ENCODE results near the gene SVBP.

Gene SVBP

GRCh38 chr1:42845193-42845592 is 28.0 kb upstream of the SVBP start:
- no peak for DNase-seq
- intact Hi-C loops (cut with DNase I) = loop anchor here (10.0 kb wide), 1 partner anchor 80 kb away; the partner anchor contains the start of genes C1orf50 and P3H1

- DNase-seq = peak in 1 of 42 donors; percentile 60
- intact Hi-C loops (cut with DNase I) = loop anchor here (10.0 kb wide), 1 partner anchor 80 kb away; the partner anchor contains the start of genes C1orf50 and P3H1
Measured at GRCh38 chr1:42844592-42845140, 27.5 kb upstream of the SVBP start.

GRCh38 chr1:42841440-42842147 is 24.4 kb upstream of the SVBP start:
- intact Hi-C loops (cut with DNase I) = loop anchor here (10.0 kb wide), 1 partner anchor 77 kb away; the partner anchor contains the start of genes C1orf50 and P3H1
- DNase-seq = no peak

GRCh38 chr1:42841010-42841409 is 23.8 kb upstream of the SVBP start:
- DNase-seq = no peak
- intact Hi-C loops (cut with DNase I) = loop anchor here (10.0 kb wide), 1 partner anchor 76 kb away; the partner anchor contains the start of genes C1orf50 and P3H1

DNA sequence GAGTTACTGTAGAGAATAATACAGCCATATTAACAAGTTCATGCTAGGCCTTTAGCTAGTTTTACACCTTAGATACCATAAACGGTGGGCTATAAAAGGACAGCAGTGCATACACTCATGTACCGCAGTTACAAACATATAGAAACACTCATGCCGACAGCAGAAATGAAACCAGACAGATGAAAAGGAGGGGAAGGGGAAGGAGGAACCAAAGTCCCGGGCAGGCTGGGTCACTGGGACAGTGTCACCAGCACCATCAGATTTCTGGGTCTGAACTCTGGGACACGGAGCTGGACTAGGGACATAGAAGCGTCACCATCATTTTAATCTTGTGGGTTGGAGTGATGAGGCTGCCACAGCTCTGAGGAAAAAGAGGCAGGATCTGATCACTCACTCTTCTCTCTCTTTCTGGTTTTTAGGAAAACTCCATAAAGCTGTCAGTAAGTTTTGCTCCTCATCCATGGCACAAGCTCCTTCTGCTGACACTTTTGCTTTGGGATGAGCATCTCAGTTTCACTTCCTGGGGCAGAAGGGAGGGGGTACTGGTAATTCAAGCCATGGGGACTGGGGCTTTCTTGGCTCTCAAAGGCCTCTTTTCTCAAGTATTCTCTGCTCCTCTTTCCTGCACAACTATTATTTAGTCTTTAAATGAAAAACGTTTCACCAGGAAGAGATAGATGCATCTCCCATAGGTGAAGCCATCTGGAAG is 21.4 kb upstream of the SVBP start:
- DNase-seq = peak in 9 of 42 donors; percentile 13 to 46 (median 25)
- intact Hi-C loops (cut with DNase I) = no loop called here

DNA sequence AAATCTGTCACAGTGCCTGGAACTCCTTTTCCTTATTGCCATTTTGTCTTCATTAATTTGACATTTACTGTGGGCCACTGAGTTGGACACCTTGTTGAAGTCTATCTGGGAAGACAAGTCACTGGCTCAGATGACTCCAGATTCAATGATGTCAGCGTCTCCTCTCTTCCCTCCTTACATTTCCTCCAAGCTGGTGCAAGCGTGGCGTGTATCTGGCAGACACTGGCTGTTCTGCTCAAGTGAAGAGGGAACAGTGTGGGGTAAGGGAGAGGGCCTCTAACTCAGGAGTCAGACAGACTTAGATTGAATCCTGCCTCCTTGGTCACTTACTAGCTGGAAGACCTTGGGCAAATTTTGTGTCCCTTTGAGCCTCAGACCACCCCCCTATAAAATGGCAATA is 20.5 kb upstream of the SVBP start:
- intact Hi-C loops (cut with DNase I) = no loop called here
- no peak for DNase-seq

DNA sequence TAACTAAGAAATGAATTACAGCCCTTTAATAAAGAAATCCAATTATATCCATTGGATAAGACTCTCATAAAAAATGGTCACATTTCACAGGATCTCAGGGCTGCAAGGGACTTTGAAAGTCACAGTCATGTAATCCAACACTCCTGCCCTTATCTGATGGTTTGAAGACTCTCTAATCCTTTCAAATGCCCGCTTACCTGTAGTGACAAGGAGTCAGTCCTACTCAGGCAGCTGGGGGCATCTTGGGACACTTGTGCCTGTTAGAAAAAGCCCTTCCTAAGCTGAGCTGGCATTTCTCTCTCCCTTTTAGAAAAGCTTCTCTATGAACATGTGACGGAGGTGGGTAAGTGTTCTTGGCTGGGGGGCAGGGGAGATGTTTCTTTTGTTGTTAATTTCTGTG is 18.2 kb upstream of the SVBP start:
- no peak for DNase-seq
- intact Hi-C loops (cut with DNase I) = no loop called here

- DNase-seq = no peak
- intact Hi-C loops (cut with DNase I) = no loop called here
Measured at GRCh38 chr1:42834803-42835202, 17.6 kb upstream of the SVBP start.

GRCh38 chr1:42833981-42834380 is 16.8 kb upstream of the SVBP start:
- DNase-seq = peak in 2 of 42 donors; percentile 4 to 9

GRCh38 chr1:42832641-42833240 is 15.5 kb upstream of the SVBP start:
- intact Hi-C loops (cut with DNase I) = no loop called here
- no peak for DNase-seq

More at GRCh38 chr1:42833981-42834380, 16.8 kb upstream of the SVBP start:
- intact Hi-C loops (cut with DNase I) = no loop called here

- intact Hi-C loops (cut with DNase I) = no loop called here
- DNase-seq = no peak
Measured at GRCh38 chr1:42831273-42831672, 14.1 kb upstream of the SVBP start.

DNA sequence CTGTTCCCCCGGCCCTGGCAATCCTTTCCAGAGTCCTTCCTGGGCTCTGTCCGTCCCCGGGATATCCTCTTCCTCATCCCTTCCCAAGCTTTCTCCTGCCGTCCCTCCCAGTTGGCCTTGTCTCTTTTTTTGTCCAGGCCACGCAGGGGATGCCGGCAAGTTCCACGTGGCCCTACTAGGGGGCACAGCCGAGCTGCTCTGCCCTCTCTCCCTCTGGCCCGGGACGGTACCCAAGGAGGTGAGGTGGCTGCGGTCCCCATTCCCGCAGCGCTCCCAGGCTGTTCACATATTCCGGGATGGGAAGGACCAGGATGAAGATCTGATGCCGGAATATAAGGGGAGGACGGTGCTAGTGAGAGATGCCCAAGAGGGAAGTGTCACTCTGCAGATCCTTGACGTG is 13.4 kb upstream of the SVBP start:
- intact Hi-C loops (cut with DNase I) = no loop called here
- DNase-seq = no peak

DNA sequence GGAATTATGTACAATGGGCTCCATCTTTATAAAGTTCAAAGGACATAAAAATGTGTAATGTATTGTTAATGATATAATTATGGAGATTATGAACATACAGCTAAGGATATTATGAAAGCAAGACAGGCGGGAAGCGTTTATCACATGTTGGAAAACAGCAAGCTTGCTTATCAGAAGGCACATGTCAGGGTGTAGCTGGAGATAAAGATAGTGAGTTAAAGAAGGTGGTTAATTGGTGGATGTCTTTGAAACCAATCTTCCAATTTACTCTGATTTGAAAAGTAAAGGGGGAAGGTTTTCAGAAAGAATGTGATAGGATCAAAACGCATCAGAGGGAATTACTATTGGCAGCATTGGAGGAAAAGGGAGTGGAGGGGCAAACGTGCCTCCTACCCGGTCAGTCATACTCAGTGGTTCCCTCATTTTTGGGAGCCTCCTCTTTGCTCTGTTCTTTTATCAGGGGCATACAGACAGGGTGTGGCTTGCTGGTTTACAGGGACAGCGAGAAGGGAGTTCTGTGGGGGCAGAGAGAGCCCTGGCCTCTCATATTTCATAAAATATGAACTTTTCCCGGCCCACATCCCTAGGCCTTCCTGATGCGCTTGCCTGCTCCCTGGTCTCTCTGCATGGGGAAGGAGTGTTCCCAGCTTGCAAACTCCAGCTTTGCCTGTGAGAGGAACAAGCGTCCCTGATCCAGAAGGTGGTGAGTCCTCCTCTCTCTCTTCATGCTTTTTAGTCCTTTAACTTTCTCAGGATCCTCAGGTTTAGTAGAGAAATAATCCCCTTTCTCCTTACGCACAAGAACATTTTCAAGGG is 8.0 kb upstream of the SVBP start:
- intact Hi-C loops (cut with DNase I) = no loop called here
- no peak for DNase-seq

- intact Hi-C loops (cut with DNase I) = no loop called here
- no peak for DNase-seq
Measured at GRCh38 chr1:42824481-42825035, 7.4 kb upstream of the SVBP start.

DNA sequence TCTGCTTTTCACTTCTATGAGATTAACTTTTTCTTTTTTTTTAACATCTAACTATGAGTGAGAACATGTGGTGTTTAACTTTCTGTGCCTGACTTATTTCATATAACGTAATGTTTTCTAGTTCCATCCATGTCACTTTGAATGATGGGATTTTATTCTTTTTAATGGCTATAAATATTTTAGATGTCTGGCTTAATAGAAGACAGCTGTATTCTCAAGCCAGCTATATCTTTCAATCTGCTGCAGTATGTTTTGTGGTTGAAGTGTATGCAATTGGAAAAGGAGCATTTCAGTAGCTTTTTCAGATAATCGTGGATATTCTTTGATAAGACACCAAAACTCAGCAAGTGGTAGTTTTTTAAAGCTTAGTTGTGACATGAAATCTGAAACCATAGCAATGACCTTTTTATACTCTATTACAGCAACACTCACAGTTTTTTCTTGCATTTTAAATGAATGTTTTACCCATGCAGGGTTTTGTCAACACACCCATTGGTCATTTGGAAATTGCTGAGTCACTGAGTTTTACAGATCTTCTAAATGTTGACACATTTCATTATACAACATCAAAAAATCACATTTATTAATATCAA is 5.7 kb upstream of the SVBP start:
- DNase-seq = no peak
- intact Hi-C loops (cut with DNase I) = no loop called here

DNA sequence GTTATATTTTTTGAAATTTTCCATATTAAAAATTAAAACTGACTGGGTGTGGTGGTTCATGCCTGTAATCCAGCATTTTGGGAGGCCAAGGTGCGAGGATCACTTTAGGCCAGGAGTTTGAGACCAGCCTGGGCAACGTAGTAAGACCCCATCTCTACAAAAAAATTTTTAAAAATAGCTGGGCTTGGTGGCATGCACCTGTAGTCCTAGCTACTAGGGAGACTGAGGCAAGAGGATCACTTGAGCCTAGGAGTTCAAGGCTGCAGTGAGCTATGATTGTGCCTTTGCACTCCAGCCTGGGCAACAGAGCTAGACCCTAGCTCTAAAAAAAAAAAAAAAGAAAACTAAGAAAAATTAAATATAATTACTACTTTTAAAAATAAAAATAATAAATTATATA is 4.5 kb upstream of the SVBP start:
- intact Hi-C loops (cut with DNase I) = no loop called here
- DNase-seq = no peak

- DNase-seq = no peak
- intact Hi-C loops (cut with DNase I) = no loop called here
Measured at GRCh38 chr1:42820813-42821212, 3.6 kb upstream of the SVBP start.

DNA sequence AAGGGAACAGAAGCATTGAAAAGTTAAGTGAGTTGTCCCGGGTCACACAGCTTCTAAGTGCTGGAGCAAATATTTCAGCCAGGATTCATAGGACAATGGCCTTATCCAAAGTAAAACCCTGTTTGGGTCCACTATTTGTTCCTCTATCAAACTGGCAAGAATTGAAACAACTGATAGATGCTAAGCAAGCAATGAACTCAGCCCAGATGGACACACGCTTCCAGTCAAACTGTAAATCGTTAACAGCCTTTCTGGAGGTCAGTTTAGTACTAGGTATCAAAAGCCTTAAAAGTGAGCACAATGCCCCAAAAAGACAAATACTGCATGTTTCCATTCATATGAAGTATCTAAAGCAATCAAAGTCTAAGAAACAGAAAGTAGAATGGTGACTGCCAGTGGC is 779 bp upstream of the SVBP start:
- no peak for DNase-seq
- intact Hi-C loops (cut with DNase I) = loop anchor here (5.0 kb wide), 1 partner anchor 51 kb away; the partner anchor contains the start of genes C1orf50 and P3H1
